ENCODE data around the gene PHYKPL. TPM values are rescaled to one million over a fixed set of nuclear protein-coding genes. Genes with fewer than 3 reads are reported as not detected.
"Not testable (repeated sequence)": the region's sequence is repeated elsewhere in the genome, so short reads cannot be mapped to it uniquely, and the experiment has no call there.

Gene PHYKPL
- total and polyA plus RNA-seq, 7 donors = 22.3 to 51.6 (median 43.4) TPM

DNA sequence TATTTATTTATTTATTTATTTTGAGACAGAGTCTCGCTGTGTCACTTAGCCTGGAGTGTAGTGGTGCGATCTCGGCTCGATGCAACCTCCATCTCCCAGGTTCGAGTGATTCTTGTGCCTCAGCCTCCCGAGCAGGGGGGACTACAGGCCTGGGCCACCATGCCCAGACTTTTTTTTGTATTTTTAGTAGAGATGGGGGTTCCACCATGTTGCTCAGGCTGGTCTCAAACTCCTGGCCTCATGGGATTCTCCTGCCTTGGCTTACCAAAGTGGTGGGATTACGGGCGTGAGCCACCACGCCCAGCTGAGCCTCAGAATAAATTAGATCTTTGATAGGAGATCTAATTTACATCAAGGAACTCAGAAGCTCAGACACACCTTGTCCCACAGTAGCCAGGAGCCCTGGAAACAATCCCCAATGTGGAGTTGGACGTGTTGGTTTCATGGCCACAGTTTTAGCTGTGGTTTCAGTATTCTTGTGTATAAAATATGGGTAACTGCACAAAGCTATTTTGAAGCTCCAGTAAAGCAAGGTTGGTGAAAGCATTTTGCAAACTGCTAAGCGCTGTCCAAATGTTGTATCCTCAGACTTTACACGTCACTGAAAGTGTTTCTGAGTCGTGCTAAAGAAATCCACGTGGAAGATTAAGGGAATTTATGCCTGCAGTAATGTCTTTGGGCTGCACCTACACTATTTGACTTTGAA lies 31.2 kb downstream of the PHYKPL start:
- DNase-seq (no peak), ATAC-seq (no peak)
- no peak for TF ChIP-seq CTCF (IDR thresholded peaks at IDR 0.05)
- Histone ChIP-seq H3K4me3 (no peak overlapping the region), H3K9me3 (no peaks in the 10 kb centered on the region), H3K27ac (no peak overlapping the region), H3K36me3 (ENCODE audit: insufficient read depth in 1 of 2, low read depth in 1 of 2) (peaks cover 0 to 7% of the 10 kb centered on the region in 2 donors), H3K4me1 (peaks cover 3% of the 10 kb centered on the region), H3K27me3 (ENCODE audit: insufficient read depth in 3 of 3, low read length in 2 of 3) (no peaks in the 10 kb centered on the region)
- intact Hi-C loops (cut with DNase I) = no loop called here
- 83 to 87% (median 85%) methylated on average over 14 of the region's 14 CpGs for WGBS, 3 donors

DNA sequence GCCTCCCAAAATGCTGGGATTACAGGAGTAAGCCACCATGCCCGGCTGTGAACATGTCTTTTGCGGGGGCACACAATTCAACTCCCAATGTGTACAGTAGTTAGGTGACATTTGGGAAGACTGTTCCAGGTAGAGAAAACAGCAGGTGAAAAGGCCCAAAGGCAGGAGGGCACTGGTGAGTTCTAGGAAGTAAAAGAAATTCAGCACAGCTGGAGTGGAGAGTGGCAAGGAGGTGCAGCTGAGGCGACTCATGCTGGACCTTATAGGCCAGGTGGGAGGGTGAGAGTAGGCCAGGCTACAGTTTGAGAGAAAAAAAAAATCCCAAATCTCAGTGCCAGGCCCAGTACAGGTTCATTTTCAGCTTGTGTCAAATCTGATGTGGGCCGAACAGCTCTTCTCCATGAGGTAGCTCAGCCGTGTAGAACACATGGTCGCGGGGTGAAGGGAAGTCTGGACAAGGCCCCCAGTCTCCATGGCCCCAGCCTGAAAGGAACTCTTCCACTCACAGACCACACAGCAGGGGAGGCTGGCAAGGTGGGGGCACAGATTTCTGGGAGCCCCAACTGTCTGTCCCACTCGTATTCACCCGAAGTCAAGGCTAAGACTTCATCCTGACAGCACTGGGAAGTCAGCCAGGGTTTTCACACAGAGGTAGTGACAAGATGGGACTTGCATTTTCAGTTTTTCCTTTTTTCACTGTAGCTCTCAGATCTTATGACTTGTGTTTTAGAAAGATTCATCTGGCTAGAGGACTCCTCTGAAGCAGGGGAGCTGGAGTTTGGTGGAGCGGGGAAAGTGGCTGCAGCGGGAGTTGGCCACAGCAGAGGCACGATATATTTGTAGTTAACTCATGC lies 32.8 kb downstream of the PHYKPL start:
- Histone ChIP-seq H3K9me3 (no peaks in the 10 kb centered on the region), H3K27me3 (ENCODE audit: insufficient read depth in 3 of 3, low read length in 2 of 3) (no peaks in the 10 kb centered on the region), H3K4me1 (no peaks in the 10 kb centered on the region), H3K27ac (no peak overlapping the region), H3K4me3 (no peak overlapping the region), H3K36me3 (ENCODE audit: insufficient read depth in 1 of 2, low read depth in 1 of 2) (no peaks in the 10 kb centered on the region)
- 83 to 86% (median 84%) methylated on average over 12 of the region's 12 CpGs for WGBS, 3 donors
- DNase-seq (no peak), ATAC-seq (no peak)
- no peak for TF ChIP-seq CTCF (IDR thresholded peaks at IDR 0.05)
- intact Hi-C loops (cut with DNase I) = no loop called here

DNA sequence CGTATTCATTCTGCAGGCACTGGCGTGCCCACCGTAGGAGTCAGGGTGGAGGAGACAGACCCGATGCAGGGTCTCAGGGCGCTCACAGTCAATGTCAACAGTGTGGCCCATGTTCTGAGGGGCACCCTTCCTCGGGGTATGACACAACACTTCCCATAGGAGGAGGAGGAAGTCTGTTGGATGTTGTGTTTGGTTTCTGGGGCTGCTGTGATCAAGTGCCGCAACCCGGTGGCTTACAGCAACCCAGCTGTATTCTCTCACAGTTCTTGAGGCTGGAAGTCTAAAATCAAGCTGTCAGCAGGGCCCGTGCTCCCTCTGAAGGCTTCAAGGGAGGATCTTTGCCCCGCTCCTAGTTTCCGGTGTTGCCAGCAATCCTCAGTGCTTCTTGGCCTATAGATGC lies 33.9 kb downstream of the PHYKPL start:
- intact Hi-C loops (cut with DNase I) = no loop called here
- ATAC-seq = no peak
- no peak overlapping the region for H3K27ac ChIP-seq
- no peak for DNase-seq
- H3K4me3 ChIP-seq = no peak overlapping the region
- H3K4me1 ChIP-seq = no peaks in the 10 kb centered on the region
- no peaks in the 10 kb centered on the region for H3K36me3 ChIP-seq (ENCODE audit: insufficient read depth in 1 of 2, low read depth in 1 of 2)
- no peaks in the 10 kb centered on the region for H3K27me3 ChIP-seq (ENCODE audit: insufficient read depth in 3 of 3, low read length in 2 of 3)
- TF ChIP-seq CTCF (IDR thresholded peaks at IDR 0.05) = no peak
- WGBS, 3 donors = 84 to 91% (median 88%) methylated on average over 11 of the region's 11 CpGs
- H3K9me3 ChIP-seq = no peaks in the 10 kb centered on the region

DNA sequence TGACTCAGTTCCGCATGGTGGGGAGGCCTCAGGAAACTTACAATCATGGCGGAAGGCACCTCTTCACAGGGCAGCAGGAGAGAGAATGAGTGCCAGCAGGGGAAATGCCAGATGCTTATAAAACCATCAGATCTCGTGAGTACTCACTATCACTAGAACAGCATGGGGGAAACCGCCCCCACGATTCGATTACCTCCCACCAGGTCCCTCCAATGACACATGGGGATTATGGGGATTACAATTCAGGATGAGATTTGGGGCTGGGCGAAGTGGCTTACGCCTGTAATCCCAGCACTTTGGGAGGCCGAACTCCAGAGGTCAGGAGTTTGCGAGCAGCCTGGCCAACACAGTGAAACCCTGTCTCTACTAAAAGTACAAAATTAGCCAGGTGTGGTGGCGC lies 34.5 kb downstream of the PHYKPL start:
- H3K9me3 ChIP-seq; ATAC-seq; H3K4me1 ChIP-seq; H3K4me3 ChIP-seq; intact Hi-C loops (cut with DNase I); H3K27ac ChIP-seq; H3K27me3 ChIP-seq (ENCODE audit: insufficient read depth in 3 of 3, low read length in 2 of 3); H3K36me3 ChIP-seq (ENCODE audit: insufficient read depth in 1 of 2, low read depth in 1 of 2); DNase-seq: not testable (repeated sequence)
- 70 to 88% (median 84%) methylated on average over 10 to 11 of the region's 11 CpGs for WGBS, 3 donors

DNA sequence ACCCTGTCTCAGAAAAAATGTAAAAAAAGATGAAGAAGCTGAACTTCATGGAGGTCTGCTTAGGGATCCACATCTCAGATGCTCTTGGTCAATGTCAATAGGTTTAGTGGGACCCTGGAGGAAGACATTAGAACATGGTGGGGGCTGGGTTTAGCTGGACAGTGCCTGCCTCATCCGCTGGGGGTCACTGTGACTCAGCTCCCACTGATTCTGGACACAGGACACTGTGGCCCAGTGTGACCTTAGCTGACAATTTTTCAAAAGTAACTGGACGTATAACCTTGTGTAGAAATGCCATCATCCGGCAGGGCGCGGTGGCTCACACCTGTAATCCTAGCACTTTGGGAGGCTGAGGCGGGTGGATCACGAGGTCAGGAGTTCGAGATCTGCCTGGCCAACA lies 35.6 kb downstream of the PHYKPL start:
- H3K4me3 ChIP-seq = no peak overlapping the region
- H3K36me3 ChIP-seq (ENCODE audit: insufficient read depth in 1 of 2, low read depth in 1 of 2) = no peaks in the 10 kb centered on the region
- no peak for DNase-seq
- intact Hi-C loops (cut with DNase I) = no loop called here
- whole genome bisulfite sequencing, 3 donors = 66 to 80% (median 72%) methylated on average over 8 of the region's 8 CpGs
- no peaks in the 10 kb centered on the region for H3K4me1 ChIP-seq
- no peaks in the 10 kb centered on the region for H3K9me3 ChIP-seq
- H3K27me3 ChIP-seq (ENCODE audit: insufficient read depth in 3 of 3, low read length in 2 of 3) = no peaks in the 10 kb centered on the region
- ATAC-seq = peak in 3 of 4 donors; percentile 47 to 60 (median 58)
- peak; percentile 28 for TF ChIP-seq CTCF (IDR thresholded peaks at IDR 0.05)
- H3K27ac ChIP-seq = no peak overlapping the region

Data from psoas muscle (tissue), 8 donors.